HG02981 (cell line): ENCODE data around the gene INPP1.
"Not testable (repeated sequence)": the region's sequence is repeated elsewhere in the genome, so short reads cannot be mapped to it uniquely, and the experiment has no call there.

Experiments
- ATAC-seq: cut with Tn5 transposase; IDR thresholded peaks from one replicate; pipeline ENCODE4 v1.9.1; 2021; ENCODE audit warnings: mild to moderate bottlenecking, moderate library complexity; ENCODE audit not compliant: unreplicated experiment

INPP1 gene

GRCh38 chr2:190333395-190333794, 10.0 kb upstream of the INPP1 start:
- no peak for ATAC-seq

- no peak for ATAC-seq
Observed at GRCh38 chr2:190333928-190334327, 9.5 kb upstream of the INPP1 start.

GRCh38 chr2:190334479-190335224, 8.7 kb upstream of the INPP1 start:
- ATAC-seq: no peak

GRCh38 chr2:190335225-190335559, 8.2 kb upstream of the INPP1 start:
- no peak for ATAC-seq

GRCh38 chr2:190335584-190335983, 7.8 kb upstream of the INPP1 start:
- ATAC-seq: not testable (repeated sequence)

- ATAC-seq: no peak
Observed at GRCh38 chr2:190336420-190336819, 7.0 kb upstream of the INPP1 start.

- no peak for ATAC-seq
Observed at GRCh38 chr2:190338453-190338852, 4.9 kb upstream of the INPP1 start.

- ATAC-seq: no peak
Observed at GRCh38 chr2:190339394-190339793, 4.0 kb upstream of the INPP1 start.

- ATAC-seq: no peak
Observed at GRCh38 chr2:190340369-190340768, 3.0 kb upstream of the INPP1 start.

GRCh38 chr2:190342611-190343010, 778 bp upstream of the INPP1 start:
- no peak for ATAC-seq

- no peak for ATAC-seq
Observed at GRCh38 chr2:190343089-190343535, 277 bp upstream of the INPP1 start.

GRCh38 chr2:190344276-190344827, 963 bp downstream of the INPP1 start:
- ATAC-seq: peak; percentile 52

GRCh38 chr2:190350371-190350770, 7.0 kb downstream of the INPP1 start:
- no peak for ATAC-seq

GRCh38 chr2:190351955-190352354, 8.6 kb downstream of the INPP1 start:
- ATAC-seq: no peak

- ATAC-seq: no peak
Observed at GRCh38 chr2:190352668-190353536, 9.5 kb downstream of the INPP1 start.

GRCh38 chr2:190353537-190353899, 10.1 kb downstream of the INPP1 start:
- ATAC-seq: no peak

- no peak for ATAC-seq
Observed at GRCh38 chr2:190354003-190354690, 10.8 kb downstream of the INPP1 start.

GRCh38 chr2:190355968-190356644, 12.7 kb downstream of the INPP1 start:
- no peak for ATAC-seq

GRCh38 chr2:190357600-190357999, 14.2 kb downstream of the INPP1 start:
- no peak for ATAC-seq

GRCh38 chr2:190358655-190359448, 15.5 kb downstream of the INPP1 start:
- not testable (repeated sequence) for ATAC-seq
